NB4 (cell line): Measurements from ENCODE around the gene ADARB2.

ENCODE experiments used
- DNase-seq: peaks from one replicate; pipeline ENCODE4 v3.0.0; 2010; ENCODE audit warnings: low read depth
- H3K4me3 ChIP-seq: one replicate; pipeline ENCODE4 v1.5.1; 2011; ENCODE audit warnings: mild to moderate bottlenecking, low read depth, low read length, moderate library complexity
- MYC ChIP-seq: IDR thresholded peaks from 2 replicates; pipeline ENCODE4 v1.6.1; 2011; ENCODE audit warnings: low read depth, low read length
- POLR2A ChIP-seq: IDR thresholded peaks from 2 replicates; pipeline ENCODE4 v1.6.1; 2011; ENCODE audit warnings: mild to moderate bottlenecking; ENCODE audit not compliant: insufficient read length; ENCODE audit errors: extremely low read depth
- TF ChIP-seq, protein P1 (sequence below): IDR thresholded peaks from one replicate; pipeline ENCODE4 v1.5.1; 2012; ENCODE audit warnings: low read depth, low read length
- TF ChIP-seq, protein P2 (sequence below): IDR thresholded peaks from 2 replicates; pipeline ENCODE4 v1.6.1; 2011; ENCODE audit warnings: low read depth, low read length

Gene ADARB2

DNA sequence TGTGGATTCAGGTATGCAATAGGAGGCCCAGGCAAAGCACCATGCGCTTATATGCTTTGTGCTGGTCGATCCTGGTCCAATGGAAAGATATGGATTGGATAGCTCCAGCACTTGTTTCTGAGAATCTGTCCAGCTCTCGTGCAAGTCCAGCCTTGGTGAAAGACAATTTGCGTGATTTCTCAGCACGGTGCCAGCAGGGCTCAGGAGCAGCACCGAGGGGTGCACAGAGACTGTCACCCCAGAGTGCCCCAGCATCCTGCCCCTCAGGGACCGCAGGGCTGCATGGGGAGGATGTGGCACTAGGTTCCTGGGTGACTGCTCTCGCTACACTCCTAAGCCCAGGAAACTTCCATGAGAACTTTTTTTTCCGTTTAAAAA is 455.9 kb downstream of the ADARB2 start:
- no peak for TF ChIP-seq POLR2A
- TF ChIP-seq, protein P1, sequence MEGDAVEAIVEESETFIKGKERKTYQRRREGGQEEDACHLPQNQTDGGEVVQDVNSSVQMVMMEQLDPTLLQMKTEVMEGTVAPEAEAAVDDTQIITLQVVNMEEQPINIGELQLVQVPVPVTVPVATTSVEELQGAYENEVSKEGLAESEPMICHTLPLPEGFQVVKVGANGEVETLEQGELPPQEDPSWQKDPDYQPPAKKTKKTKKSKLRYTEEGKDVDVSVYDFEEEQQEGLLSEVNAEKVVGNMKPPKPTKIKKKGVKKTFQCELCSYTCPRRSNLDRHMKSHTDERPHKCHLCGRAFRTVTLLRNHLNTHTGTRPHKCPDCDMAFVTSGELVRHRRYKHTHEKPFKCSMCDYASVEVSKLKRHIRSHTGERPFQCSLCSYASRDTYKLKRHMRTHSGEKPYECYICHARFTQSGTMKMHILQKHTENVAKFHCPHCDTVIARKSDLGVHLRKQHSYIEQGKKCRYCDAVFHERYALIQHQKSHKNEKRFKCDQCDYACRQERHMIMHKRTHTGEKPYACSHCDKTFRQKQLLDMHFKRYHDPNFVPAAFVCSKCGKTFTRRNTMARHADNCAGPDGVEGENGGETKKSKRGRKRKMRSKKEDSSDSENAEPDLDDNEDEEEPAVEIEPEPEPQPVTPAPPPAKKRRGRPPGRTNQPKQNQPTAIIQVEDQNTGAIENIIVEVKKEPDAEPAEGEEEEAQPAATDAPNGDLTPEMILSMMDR, result no peak
- TF ChIP-seq, protein P2, sequence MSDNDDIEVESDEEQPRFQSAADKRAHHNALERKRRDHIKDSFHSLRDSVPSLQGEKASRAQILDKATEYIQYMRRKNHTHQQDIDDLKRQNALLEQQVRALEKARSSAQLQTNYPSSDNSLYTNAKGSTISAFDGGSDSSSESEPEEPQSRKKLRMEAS, result no peak
- no peak for TF ChIP-seq MYC
- DNase-seq, result no peak
- no peak overlapping the region for H3K4me3 ChIP-seq

DNA sequence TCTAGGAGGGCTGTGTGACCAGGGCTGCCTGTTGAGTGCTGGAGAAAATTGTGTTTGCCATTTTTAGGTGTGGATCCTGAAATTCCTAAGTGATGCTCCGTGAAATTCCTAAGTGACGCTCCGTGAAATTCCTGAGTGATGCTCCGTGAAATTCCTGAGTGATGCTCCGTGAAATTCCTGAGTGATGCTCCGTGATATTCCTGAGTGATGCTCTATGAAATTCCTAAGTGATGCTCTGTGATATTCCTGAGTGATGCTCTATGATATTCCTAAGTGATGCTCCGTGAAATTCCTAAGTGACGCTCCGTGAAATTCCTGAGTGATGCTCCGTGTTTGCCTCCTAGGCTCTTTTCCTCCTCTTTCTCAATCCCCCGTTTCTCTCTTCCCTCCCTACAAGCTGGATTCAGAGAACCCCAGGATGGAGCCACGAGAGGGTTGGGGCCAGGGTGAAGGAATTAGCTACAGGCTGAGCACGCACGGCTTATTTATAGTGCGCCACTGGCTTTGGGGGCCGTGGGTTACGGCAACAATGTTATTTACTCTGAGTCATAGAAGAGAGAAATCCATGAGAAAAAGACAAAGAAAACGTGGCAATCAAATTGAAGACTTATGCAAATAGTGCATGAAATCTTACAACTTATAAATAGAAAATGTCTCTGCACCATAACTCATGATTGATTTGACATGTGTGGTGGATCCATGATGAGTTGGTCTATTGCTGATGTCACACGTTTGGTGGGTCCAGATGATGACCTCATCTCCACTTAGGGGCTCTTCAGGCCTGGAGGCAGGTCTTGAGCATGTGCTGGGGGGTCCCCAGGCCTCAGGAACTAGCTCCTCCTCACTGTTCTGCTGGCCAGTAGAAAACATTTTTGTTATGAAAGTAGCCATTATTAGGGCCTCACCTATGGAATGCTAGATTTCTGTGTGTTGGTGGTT is 456.6 kb downstream of the ADARB2 start:
- no peak overlapping the region for H3K4me3 ChIP-seq
- no peak for DNase-seq
- TF ChIP-seq, protein P2, result no peak

DNA sequence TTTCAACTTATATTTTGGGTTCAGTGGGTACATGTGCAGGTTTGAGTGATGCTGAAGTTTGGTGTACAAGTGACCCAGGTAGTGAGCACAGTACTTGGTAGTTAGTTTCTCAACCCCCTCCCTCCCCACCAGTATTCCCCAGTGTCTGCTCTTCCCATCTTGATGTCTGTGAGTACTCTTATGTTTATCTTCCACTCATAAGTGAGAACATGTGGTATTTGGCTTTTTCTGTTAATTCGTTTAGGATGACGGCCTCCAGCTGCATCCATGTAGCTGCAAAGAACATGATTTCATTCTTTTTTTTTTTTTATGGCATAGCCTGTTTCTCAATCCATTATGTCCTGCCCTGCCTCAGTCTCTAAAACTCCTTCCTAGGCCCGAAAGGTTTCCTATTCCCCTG is 459.0 kb downstream of the ADARB2 start:
- DNase-seq, result no peak
- TF ChIP-seq POLR2A (no peak), MYC (no peak)
- TF ChIP-seq, protein P1, result no peak
- TF ChIP-seq, protein P2, result no peak
- H3K4me3 ChIP-seq, result no peak overlapping the region

DNA sequence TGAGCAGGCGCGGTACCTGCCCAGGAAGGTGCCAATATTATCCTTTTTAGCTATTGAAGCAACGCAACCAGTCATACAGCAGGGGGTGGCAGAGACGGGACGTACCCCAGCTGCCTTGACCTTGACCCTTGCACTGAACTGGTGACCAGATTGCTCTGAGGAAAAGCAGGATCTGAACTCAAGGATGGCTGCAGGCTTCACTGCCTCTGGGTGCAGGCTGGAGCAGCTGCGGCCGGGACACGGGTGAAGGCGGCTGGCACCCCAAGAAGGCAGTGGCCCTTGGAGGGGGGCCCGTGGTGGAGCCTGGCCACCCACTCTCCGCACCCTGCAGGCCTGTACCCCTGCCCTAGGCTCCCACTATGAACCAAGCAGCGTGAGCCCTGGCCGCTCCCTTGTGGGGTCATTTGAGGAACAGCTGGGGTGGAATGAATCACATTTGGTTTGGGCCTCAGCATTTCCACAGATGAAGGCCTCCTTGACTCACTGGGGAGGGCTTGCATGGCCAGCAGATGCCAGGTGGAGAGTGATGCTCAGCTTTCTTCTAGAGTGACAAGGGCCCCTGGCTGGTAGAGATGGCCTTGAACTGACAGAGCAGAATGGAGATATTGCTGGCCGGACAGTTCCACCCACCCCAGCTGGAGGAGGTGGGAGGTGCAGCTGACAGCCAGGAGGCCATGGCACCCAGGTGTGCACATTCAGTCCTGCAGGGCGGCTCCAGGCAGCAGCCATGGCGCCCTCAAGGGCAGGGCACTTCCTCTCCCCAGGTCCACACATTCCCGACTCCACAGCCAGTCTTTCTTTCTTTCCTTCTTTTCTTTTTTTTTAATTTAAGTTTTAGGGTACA is 462.4 kb downstream of the ADARB2 start:
- no peak overlapping the region for H3K4me3 ChIP-seq
- TF ChIP-seq, protein P2, result no peak
- TF ChIP-seq MYC (no peak), POLR2A (no peak)
- TF ChIP-seq, protein P1, result no peak
- DNase-seq, result no peak

DNA sequence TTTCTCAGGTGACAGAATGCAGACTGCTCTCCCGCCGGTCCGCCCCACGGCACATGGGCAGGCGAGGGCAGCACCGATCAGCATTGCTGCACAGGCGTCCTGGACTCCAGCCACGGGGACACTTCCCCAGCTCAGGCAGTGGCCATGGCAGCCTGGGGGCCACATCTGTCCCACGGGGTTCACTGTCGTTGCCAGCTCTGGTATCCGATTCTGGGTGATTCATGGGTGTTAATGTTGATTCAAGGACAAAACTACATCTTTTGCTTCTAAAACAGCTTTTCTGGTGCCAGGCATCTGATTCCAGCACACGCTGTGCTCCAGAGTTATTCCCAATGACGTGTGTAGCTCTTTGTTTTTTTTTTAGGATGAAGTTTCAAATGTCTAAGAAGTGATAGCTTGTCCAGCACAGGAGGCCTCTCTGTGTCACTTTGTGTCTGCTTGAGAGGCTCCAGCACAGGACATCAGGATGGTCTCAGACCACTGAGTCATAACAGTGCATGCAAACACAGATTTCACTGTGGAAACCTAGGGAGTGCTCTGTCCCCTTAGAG is 463.1 kb downstream of the ADARB2 start:
- no peak for TF ChIP-seq MYC
- TF ChIP-seq POLR2A, result no peak
- TF ChIP-seq, protein P2, result no peak
- TF ChIP-seq, protein P1, result no peak
- DNase-seq, result no peak
- no peak overlapping the region for H3K4me3 ChIP-seq
